Retinal pigment epithelial cell (primary cell): ENCODE data around the gene ACCSL.

Source experiments
- DNase-seq: peaks from one replicate; pipeline ENCODE4 v3.0.0-alpha.2; 2010; ENCODE audit warnings: low read depth
- H3K4me3 ChIP-seq: 2 replicates; pipeline ENCODE4 v1.5.1; 2011; ENCODE audit warnings: mild to moderate bottlenecking, low read length, control low read depth, moderate library complexity
- CTCF ChIP-seq: conservative IDR thresholded peaks from 2 replicates; pipeline ENCODE4 v1.5.1; 2011; ENCODE audit warnings: low read depth, low read length, control low read depth, inconsistent platforms

ACCSL gene

GRCh38 chr11:44011797-44012196 lies 36.0 kb upstream of the ACCSL start:
- H3K4me3 ChIP-seq: no peak overlapping the region
- TF ChIP-seq CTCF: no peak
- no peak for DNase-seq

GRCh38 chr11:44014968-44015623 lies 32.7 kb upstream of the ACCSL start:
- no peak overlapping the region for H3K4me3 ChIP-seq
- TF ChIP-seq CTCF: no peak
- DNase-seq: no peak

- DNase-seq: no peak
- H3K4me3 ChIP-seq: no peak overlapping the region
- TF ChIP-seq CTCF: no peak
These were observed 32.2 kb upstream of the ACCSL start for GRCh38 chr11:44015624-44016007.

GRCh38 chr11:44016131-44016530 lies 31.6 kb upstream of the ACCSL start:
- no peak for DNase-seq
- H3K4me3 ChIP-seq: no peak overlapping the region
- no peak for TF ChIP-seq CTCF

GRCh38 chr11:44016546-44017442 lies 31.0 kb upstream of the ACCSL start:
- DNase-seq: no peak
- TF ChIP-seq CTCF: no peak
- no peak overlapping the region for H3K4me3 ChIP-seq

GRCh38 chr11:44017443-44018126 lies 30.2 kb upstream of the ACCSL start:
- no peak overlapping the region for H3K4me3 ChIP-seq
- no peak for DNase-seq
- no peak for TF ChIP-seq CTCF
